GM19035 (cell line): ENCODE data around the gene IPO4.
"Not testable (repeated sequence)": the region's sequence is repeated elsewhere in the genome, so short reads cannot be mapped to it uniquely, and the experiment has no call there.

Experiments used
- ATAC-seq: cut with Tn5 transposase; IDR thresholded peaks from one replicate; pipeline ENCODE4 v1.9.1; 2021; ENCODE audit not compliant: unreplicated experiment

Gene IPO4, protein sequence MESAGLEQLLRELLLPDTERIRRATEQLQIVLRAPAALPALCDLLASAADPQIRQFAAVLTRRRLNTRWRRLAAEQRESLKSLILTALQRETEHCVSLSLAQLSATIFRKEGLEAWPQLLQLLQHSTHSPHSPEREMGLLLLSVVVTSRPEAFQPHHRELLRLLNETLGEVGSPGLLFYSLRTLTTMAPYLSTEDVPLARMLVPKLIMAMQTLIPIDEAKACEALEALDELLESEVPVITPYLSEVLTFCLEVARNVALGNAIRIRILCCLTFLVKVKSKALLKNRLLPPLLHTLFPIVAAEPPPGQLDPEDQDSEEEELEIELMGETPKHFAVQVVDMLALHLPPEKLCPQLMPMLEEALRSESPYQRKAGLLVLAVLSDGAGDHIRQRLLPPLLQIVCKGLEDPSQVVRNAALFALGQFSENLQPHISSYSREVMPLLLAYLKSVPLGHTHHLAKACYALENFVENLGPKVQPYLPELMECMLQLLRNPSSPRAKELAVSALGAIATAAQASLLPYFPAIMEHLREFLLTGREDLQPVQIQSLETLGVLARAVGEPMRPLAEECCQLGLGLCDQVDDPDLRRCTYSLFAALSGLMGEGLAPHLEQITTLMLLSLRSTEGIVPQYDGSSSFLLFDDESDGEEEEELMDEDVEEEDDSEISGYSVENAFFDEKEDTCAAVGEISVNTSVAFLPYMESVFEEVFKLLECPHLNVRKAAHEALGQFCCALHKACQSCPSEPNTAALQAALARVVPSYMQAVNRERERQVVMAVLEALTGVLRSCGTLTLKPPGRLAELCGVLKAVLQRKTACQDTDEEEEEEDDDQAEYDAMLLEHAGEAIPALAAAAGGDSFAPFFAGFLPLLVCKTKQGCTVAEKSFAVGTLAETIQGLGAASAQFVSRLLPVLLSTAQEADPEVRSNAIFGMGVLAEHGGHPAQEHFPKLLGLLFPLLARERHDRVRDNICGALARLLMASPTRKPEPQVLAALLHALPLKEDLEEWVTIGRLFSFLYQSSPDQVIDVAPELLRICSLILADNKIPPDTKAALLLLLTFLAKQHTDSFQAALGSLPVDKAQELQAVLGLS

DNA sequence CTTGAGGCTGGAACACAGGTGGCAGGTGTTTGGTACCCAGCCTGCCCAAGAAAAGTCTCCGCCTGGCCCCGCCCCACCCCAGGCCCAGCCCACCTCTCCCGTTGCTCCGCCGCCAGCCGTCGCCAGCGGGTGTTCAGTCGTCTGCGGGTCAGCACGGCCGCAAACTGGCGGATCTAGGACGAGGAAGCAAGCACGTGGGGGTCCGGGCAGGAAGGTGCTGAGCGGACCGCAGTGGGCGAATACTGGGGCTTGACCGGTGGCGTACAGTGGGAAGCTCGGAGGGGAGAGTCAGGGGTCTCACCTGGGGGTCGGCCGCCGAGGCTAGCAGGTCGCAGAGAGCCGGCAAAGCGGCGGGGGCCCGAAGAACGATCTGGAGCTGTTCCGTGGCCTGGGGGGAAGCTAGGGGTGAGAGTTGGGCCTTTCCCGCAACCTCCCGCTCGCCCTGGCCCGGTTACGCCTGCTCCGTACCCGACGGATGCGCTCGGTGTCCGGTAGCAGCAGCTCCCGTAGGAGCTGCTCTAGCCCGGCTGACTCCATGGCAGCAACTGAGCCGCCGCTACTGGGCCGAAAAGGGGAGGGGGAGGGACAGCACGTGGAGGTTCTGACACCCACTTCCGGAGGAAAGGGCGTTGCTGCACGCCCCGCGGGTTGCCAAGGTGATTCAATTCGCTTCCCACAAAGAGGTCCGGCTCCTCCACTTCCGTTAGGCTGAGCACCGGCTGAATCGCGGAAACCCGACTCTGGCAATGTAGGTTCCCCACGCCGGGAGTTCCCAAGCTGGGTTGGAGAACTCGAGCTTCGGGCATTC, at the start of gene IPO4:
IPO4 (minus strand) TSS at position 566 of the 808 bp plus-strand sequence; CDS start at position 537, 29 bp downstream.
- peak; percentile 83 for ATAC-seq

DNA sequence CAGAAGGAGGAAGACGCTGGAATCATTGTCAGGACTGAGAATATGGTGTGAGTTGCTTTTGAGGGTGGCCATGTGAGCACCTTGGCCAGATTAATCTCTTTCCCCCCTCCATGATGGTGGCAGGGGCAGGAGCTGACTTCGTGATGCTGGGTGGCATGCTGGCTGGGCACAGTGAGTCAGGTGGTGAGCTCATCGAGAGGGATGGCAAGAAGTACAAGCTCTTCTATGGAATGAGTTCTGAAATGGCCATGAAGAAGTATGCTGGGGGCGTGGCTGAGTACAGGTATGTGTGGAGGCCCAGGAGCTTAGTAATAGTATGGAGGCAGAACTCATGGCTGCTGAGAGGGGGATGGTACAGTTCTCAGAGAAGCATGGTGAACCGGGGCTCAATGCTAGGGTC, 49.5 kb upstream of the IPO4 start:
- ATAC-seq, result no peak

DNA sequence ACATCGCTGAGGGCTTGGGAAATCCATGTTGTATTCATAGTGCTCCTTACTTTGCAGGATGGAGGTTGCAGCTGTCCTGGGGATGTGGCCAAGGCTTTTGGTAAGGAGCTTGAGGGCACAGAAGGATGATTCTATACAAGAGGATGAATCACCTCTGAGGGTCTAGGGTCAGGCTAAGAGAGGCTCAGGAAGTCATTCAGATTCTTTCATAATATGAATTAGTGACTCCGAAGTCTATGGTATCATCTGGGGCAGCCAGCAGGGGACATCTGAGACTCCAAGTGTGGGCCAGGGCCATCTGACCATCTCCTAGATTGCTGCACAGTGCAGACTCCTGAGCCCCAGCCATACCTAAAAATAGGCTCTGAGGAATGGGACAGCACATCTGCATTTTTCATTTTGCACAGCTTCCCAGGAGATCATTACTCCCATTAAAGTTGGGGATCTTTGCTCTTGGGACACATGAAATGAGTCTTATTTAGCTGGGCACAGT, 48.9 kb upstream of the IPO4 start:
- no peak for ATAC-seq

DNA sequence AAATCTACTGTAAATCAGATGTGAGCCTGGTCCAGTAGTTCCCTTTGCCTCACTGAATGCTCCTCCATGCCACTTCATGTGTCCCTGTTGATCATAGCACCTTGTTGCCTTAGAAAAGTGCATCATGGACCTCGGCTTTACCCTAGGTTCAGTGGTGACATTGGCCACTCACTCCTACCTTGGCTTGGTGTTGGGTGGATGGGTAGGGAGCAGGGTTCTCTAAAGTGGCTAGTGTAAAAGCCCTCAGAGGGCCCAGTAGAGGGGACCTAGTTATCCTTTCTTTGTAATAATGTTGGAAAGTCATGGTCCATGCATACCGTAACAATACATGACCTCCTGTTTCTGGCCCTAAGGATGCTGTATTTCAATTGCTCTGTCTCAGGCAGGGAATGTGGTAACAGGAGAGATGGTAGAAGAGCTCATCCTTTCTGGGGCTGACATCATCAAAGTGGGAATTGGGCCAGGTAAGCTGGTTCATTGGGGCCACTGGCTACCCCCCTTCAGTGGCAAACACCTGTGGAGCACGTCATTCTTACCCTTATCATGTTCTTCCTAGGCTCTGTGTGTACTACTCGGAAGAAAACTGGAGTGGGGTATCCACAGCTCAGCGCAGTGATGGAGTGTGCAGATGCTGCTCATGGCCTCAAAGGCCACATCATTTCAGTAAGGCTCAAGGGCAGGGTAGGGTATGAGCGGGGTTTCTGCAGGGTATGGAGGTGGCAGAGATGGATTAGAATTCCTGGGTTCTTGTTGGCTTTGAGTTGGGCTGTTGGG, 48.3 kb upstream of the IPO4 start:
- ATAC-seq, result no peak

DNA sequence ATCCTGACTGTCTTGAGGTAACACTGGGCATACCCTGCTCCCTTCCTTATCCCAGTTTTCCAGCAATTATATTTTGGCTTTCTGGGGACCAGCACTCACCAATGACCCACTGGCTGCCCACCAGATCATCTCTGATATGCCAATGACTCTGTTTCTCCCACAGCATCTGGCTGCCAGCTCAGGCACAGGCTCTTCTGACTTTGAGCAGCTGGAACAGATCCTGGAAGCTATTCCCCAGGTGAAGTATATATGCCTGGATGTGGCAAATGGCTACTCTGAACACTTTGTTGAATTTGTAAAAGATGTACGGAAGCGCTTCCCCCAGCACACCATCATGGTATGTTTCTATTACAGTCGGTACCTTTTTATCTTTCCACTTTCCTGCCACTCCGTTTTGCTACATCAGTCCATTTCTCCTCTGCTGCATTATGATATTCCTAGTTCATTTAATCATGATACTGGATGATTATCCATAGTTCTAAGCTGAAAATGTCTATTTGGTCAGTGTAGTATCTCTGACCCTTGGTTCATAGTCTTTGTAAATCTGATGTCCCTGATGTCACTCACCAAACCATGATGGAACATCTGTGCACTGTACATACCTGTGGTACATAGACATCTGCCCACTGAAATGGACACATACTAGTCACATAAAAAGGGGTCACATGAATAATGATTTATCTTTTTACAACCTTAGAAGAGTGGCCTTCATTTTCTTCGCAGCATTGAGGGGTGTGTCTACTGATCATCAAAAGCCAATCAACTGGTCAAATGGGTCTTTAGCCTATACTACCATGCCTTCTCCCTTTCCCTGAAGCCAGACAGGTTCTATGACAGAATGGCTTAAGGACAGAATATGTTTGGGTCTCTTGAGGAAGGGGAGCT, 47.4 kb upstream of the IPO4 start:
- no peak for ATAC-seq

DNA sequence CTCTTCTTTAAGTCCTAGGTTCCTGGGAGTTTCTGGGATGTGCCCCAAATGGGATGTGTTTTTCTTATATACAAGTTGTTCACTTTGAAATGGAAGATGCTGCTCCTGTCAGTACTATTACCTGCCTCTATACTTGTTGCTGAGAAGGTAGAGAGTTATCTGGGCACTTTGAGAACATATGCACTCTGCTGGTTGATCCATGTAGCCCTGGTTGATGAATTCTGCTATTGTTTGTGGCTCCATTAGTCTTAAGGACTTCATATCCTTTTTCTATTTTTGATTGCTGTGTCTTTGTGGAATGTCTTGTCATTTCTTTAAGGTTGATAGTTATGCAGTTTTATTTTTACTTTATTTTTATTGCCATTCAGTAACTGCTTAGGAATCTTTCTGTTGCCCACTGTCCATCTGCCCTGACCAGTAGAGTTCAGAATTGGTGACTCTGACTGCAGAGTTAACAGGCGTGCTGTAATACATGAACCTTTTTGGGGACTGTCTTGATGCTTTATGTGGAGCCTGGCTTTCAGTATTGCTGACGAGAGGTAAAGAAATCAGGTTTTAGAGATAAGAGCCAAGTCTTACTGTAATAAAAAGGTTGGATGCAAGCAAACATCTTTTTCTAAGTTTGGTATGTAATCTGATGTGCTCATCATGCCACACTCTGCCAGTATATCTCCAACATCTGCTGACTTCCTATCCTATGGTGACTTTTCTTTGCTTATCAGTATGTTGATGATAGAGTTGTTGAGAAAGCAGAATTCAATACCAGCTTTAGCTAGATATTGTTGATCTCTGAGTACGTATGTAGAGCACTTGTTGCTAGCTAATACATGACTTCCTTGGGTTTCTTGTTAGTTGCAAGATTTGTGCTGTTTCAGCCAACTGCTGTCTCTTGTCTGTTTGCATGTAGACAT, 45.7 kb upstream of the IPO4 start:
- no peak for ATAC-seq

DNA sequence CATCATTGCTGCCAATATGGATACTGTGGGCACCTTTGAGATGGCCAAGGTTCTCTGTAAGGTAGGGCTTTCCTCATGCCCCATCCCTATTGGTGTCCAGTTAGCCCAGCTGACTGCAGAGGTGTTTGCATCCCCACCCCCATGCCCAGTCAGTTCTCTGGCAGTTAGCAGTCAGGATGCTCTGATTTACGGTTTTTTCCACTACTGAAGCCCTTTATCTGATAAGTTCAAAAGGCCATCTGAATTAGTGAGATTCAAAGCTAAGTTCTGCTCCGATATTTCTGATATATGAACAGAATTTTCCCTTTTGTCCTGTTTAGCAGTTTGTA, 44.9 kb upstream of the IPO4 start:
- no peak for ATAC-seq

DNA sequence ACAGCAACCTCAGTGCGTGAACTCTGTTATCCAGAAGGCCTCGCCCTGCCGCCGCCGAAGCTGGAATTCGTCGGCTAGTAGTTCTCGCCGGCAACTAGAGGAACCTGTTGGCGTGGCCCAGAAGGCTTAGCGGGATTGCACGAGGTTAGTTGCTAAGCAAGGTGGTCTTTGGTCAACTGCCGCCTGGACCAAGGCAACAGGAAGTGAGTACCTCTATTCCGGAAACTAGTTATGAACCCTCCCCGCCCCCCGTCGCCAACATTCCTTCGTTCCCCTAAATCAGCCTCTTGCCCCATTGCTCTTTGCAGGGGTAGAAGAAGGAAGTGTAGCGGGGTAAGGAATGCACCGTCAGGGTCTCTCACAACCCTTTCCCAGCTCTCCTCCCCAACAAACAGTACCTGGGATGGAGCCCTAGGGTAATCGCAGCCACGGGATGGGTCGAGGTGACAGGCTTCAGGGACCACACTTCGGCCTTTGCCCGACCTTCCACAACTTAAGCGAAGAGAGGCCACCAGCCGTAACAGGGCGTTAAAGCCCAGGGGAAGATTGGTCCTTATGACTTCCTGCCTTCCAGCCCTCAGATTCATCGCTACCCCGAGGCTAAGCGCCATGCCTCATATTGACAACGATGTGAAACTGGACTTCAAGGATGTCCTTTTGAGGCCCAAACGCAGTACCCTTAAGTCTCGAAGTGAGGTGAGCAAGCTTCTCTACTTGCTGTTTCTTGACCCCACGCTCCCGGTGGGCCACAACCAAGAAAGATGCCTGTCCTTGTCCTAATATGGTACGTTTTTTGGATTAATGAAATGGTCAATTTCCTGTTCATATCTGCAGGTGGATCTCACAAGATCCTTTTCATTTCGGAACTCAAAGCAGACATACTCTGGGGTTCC, 44.3 kb upstream of the IPO4 start, which contains the start of gene GMPR2:
GMPR2 (plus strand) TSS at position 285 of the 893 bp plus-strand sequence; CDS start at position 610, 325 bp downstream.
- ATAC-seq, result peak; percentile 62

DNA sequence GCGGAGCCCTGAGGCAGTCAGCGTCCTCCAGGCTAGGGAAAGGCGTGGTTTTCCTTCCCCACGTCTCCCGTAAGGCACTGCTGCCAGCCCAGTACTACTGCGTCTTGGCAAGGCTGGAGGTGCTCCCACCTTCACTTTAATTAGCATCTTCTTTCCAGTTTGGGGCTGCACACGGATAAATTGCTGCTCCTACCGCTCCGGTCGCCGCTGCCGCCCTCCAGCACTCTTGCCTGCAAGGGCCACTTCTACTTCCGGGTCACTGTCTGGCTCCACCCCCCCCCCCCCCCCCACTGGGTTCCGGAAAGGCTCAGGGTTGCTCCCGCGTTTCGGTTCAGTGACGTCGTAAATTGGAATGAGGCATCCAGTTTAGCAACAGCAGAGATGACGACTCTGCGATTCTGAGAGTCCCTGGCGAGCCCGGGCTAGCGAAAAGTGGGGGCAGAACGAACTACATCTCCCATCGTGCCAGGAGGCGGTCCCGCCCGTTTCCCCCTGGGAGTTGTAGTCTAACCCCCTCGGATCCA, 43.6 kb upstream of the IPO4 start, which contains the start of gene NEDD8:
NEDD8 (minus strand) TSS at position 247 of the 524 bp plus-strand sequence; CDS start at position 147, 100 bp downstream.
- peak; percentile 79 for ATAC-seq

DNA sequence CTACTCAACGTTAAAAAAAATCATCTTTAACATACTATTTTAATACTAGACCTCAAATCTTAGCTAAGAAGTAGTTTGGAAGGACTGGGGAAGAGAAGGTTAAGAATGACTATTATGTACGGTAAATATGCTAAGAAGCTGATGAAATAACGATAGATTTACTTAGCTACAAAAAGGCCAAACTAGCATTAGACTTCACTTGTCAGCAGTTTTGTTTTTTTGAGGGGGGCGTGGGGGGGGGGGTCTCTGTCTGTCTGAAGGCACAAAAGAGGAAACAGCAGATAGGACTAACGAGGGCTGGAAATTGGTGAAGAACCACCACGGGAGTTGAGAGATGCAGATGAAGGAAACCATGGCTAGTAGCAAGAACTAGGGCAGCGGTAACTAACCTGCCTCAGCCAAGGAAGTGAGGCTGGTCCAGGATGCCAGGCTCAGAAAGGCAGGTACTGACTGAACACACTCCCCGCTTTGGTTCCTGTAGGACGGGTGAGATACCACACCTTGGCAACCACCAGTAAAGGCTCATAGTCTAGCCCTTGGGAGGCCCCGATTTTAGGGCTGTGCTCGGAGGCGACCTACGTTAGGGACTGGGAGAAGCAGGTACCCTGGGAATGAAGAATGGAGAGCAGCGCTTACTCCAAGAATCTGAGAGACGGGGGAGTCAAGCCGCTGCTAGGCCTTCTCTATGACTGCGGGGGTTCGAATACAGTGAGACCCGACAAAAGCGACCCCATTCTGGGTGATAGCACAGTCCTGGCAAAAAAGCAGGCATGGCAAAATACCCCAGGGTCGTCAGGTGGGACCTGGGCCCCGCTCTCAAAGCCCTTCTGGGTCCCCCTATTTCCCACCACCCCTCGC, 42.9 kb upstream of the IPO4 start:
- ATAC-seq, result no peak

DNA sequence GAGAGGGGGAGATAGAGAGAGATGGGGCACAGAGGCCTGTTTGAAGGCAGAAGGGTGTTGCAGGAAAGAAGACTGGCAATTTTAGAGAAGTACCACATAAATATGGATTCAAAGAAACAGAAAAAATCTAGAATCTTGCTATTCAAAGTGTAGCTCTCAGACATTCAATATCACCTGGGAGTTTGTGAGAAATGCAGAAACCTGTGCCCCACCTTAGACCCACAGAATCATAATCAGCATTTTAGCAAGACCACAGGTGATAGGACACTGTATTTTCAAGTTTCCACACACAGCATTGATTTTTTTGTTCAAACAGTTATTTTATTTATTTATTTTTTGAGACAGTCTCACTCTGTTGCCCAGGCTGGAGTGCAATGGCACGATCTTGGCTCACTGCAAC, 40.3 kb upstream of the IPO4 start:
- no peak for ATAC-seq

DNA sequence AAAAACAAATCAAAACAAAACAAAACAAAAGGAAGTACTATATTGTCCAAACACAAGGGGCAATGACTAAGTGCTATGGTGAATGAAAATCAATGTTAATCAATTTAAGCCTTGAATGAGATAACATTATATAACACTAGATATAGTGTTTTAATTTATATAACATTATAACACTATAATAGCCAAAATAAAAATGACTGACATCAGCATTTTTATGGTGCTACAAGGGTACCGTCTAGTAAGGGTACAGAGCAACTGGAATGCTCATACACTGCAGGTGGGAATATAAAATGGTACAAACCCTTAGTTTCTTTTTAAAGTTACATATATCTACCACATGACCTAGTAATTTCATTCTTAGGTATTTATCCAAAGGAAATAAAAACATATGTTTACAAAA, 37.9 kb upstream of the IPO4 start:
- ATAC-seq, result no peak

DNA sequence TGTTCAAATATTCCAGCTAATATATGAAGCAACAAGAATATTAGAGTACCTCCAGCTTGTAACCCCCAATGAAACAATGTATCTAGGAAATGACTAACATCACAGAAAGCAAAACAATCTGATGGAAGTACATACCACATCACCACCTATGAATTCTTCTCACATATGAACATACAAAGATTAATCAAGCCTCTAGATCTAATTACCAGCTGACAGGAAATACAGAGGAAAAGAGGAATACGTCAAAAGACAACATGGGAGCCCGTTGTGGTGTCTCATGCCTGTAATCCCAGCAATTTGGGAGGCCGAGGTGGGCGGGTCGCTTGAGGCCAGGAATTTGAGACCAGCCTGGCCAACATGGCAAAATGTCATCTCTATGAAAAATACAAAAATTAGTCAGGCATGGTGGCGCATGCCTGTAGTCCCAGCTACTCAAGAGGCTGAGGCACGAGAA, 36.0 kb upstream of the IPO4 start:
- no peak for ATAC-seq

DNA sequence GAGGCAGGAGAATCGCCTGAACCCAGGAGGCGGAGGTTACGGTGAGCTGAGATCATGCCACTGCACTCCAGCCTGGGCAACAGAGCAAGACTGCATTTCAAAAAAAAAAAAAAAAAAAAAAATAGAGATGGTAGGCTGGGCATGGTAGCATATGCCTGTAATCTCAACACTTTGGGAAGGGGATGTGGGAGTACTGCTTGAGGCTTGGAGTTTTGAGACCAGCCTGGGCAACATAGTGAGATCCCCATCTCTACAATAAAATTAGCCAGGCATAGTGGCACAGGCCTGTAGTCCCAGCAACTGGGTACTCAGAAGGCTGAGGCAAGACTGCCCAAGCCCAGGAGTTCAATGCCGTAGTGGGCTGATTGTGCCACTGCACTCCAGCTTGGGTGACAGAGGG, 34.4 kb upstream of the IPO4 start:
- ATAC-seq, result not testable (repeated sequence)

DNA sequence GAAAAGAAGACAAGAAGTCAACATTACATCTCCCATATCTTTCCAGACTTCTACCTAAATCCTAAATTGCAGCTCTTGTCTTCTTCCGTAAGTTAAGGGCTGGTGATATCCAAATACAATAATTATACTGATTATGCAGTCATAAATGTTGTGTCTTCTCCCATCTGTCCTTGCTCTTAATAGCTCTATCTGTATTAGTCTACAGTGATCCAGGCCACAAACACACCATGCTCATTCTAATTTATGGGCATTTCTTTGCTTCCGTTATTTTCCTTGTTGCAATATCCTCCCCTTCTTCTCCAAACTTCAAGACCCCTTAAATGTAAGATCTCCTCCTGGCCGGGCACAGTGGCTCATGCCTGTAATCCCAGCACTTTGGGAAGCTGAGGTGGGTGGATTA, 30.9 kb upstream of the IPO4 start:
- ATAC-seq, result no peak
